C4-2B (cell line): ENCODE measurements around the gene RAMP1.

ENCODE experiments used
- H3K27ac ChIP-seq: fragments of 450-650 bp; 2 replicates; pipeline ENCODE4 v1.5.1; 2017
- CTCF ChIP-seq: fragments of 450-650 bp; conservative IDR thresholded peaks from 2 replicates; pipeline ENCODE4 v1.5.1; 2017; ENCODE audit warnings: mild to moderate bottlenecking
- ZFX ChIP-seq: fragments of 450-650 bp; IDR thresholded peaks from 2 replicates; pipeline ENCODE4 v1.6.1; 2017

RAMP1 gene

GRCh38 chr2:237859533-237860272 is at the start of gene RAMP1:
TSS of gene RAMP1 (plus strand) at chr2:237859623. CDS start at chr2:237859676, 53 bp downstream.
- H3K27ac ChIP-seq, result peak within 1 kb of the TSS; percentile 97
- TF ChIP-seq CTCF (no peak), ZFX (peak; percentile 72)

- H3K27ac ChIP-seq, result no peak overlapping the region
Measured at GRCh38 chr2:237815637-237816036, 43.8 kb upstream of the RAMP1 start.

GRCh38 chr2:237816531-237816930 is 42.9 kb upstream of the RAMP1 start:
- TF ChIP-seq ZFX, result no peak

More at GRCh38 chr2:237815637-237816036, 43.8 kb upstream of the RAMP1 start:
- TF ChIP-seq CTCF, result no peak
- TF ChIP-seq ZFX, result no peak

GRCh38 chr2:237818066-237818473 is 41.4 kb upstream of the RAMP1 start:
- H3K27ac ChIP-seq, result no peak overlapping the region
- TF ChIP-seq CTCF (no peak), ZFX (no peak)

More at GRCh38 chr2:237816531-237816930, 42.9 kb upstream of the RAMP1 start:
- H3K27ac ChIP-seq, result no peak overlapping the region

GRCh38 chr2:237819231-237819630 is 40.2 kb upstream of the RAMP1 start:
- TF ChIP-seq CTCF, result no peak
- H3K27ac ChIP-seq, result no peak overlapping the region

- no peak overlapping the region for H3K27ac ChIP-seq
- TF ChIP-seq CTCF, result no peak
- TF ChIP-seq ZFX, result no peak
Measured at GRCh38 chr2:237820421-237820820, 39.0 kb upstream of the RAMP1 start.

- no peak overlapping the region for H3K27ac ChIP-seq
- TF ChIP-seq CTCF (no peak), ZFX (no peak)
Measured at GRCh38 chr2:237823544-237823943, 35.9 kb upstream of the RAMP1 start.

GRCh38 chr2:237824085-237824484 is 35.3 kb upstream of the RAMP1 start:
- no peak overlapping the region for H3K27ac ChIP-seq
- TF ChIP-seq ZFX, result no peak
- no peak for TF ChIP-seq CTCF
